Hematopoietic multipotent progenitor cell treated with erythropoietin and hydrocortisone succinate and interleukin-3 and kit ligand, for 6 days (in vitro differentiated cells): Measurements from ENCODE around the gene XXYLT1.

Source experiments
- DNase-seq: peaks from one replicate; pipeline ENCODE4 v3.0.0-alpha.2; 2015

Gene XXYLT1

GRCh38 chr3:195182470-195182795 is 88.5 kb downstream of the XXYLT1 start:
- no peak for DNase-seq

GRCh38 chr3:195181741-195182469 is 89.1 kb downstream of the XXYLT1 start:
- DNase-seq: no peak

- no peak for DNase-seq
These were observed 89.9 kb downstream of the XXYLT1 start for GRCh38 chr3:195181113-195181498.

- no peak for DNase-seq
These were observed 90.4 kb downstream of the XXYLT1 start for GRCh38 chr3:195180490-195181112.

- peak; percentile 49 for DNase-seq
These were observed 91.0 kb downstream of the XXYLT1 start for GRCh38 chr3:195179776-195180489.

GRCh38 chr3:195178124-195178910 is 92.6 kb downstream of the XXYLT1 start:
- peak; percentile 98 for DNase-seq

- DNase-seq: peak; percentile 64
These were observed 93.4 kb downstream of the XXYLT1 start for GRCh38 chr3:195177422-195178123.

- no peak for DNase-seq
These were observed 94.2 kb downstream of the XXYLT1 start for GRCh38 chr3:195176776-195177175.

GRCh38 chr3:195175476-195176337 is 95.3 kb downstream of the XXYLT1 start:
- no peak for DNase-seq

- no peak for DNase-seq
These were observed 95.9 kb downstream of the XXYLT1 start for GRCh38 chr3:195175076-195175475.

GRCh38 chr3:195173657-195174056 is 97.3 kb downstream of the XXYLT1 start:
- no peak for DNase-seq

- no peak for DNase-seq
These were observed 98.1 kb downstream of the XXYLT1 start for GRCh38 chr3:195172896-195173295.

- DNase-seq: no peak
These were observed 98.8 kb downstream of the XXYLT1 start for GRCh38 chr3:195172039-195172684.

- no peak for DNase-seq
These were observed 99.7 kb downstream of the XXYLT1 start for GRCh38 chr3:195171093-195171873.

GRCh38 chr3:195170496-195170895 is 100.5 kb downstream of the XXYLT1 start:
- DNase-seq: no peak

GRCh38 chr3:195169011-195169649 is 101.8 kb downstream of the XXYLT1 start:
- no peak for DNase-seq

GRCh38 chr3:195168009-195168762 is 102.8 kb downstream of the XXYLT1 start:
- DNase-seq: no peak

GRCh38 chr3:195165790-195166189 is 105.2 kb downstream of the XXYLT1 start:
- DNase-seq: no peak

GRCh38 chr3:195165265-195165609 is 105.7 kb downstream of the XXYLT1 start:
- no peak for DNase-seq
